RWPE1 (cell line): ENCODE results near the gene HES5.

Experiments used
- CTCF ChIA-PET: fragments of 350-600 bp; sonication (Branson Sonifier 250); formaldehyde crosslinking; extraction: SDS; loops from one replicate; lab custom pipeline; 2021; lab: Yijun Ruan, JAX
- POLR2A ChIA-PET: fragments of 400-600 bp; formaldehyde crosslinking; extraction: SDS; loops from one replicate; lab custom pipeline; 2020; ENCODE audit warnings: antibody characterized with exemption; ENCODE audit not compliant: low non-redundant PET; lab: Yijun Ruan, JAX
- DNase-seq: peaks from one replicate; pipeline ENCODE4 v3.0.0; 2012; ENCODE audit warnings: low spot score
- H3K27ac ChIP-seq: fragments of 450-650 bp; 2 replicates; pipeline ENCODE4 v1.5.1; 2017
- TF ChIP-seq, protein P1 (sequence below): fragments of 450-650 bp; conservative IDR thresholded peaks from 2 replicates; pipeline ENCODE4 v1.5.1; 2017; ENCODE audit warnings: low read depth, mild to moderate bottlenecking

Gene HES5

DNA sequence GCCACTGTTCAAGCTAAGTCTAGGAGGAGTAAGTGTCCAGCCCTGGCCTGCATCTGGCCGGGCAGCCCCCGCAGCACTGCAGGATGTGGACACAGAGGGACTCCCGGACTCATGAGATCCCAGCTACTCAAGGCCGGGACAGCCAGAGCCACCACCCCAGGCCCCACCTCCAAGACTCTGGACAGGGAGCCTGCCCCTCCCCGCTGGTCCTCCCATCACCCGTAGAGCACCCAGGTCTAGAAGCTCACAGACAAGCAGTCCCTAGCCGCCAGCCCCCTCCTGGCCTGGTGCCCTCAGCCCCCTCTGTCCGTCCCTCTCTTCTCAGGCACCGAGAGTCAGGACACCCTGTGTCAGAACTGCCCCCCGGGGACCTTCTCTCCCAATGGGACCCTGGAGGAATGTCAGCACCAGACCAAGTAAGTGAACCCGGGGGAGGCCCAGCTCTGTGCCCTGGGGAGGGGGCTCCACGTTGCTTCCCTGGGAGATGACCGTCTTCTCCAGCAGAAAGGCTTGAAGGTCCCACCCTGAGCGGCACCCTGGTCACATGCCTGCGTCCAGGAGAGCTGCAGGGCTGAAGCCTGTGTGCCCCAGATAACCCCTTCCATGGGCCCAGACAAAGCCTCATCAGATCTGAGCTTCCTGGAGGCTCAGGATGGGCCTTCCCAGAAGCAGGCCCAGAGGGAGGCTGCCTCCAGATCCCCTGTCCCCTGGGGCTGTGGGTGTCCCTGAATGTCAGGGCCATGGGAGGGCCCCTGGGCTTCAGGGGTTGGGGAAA, 30.4 kb upstream of the HES5 start:
- POLR2A ChIA-PET = interaction anchor here (1.3 kb wide), 1 partner anchor 25 kb away, joined by 3 read pairs; the partner anchor contains the start of gene PRXL2B
- TF ChIP-seq, protein P1, sequence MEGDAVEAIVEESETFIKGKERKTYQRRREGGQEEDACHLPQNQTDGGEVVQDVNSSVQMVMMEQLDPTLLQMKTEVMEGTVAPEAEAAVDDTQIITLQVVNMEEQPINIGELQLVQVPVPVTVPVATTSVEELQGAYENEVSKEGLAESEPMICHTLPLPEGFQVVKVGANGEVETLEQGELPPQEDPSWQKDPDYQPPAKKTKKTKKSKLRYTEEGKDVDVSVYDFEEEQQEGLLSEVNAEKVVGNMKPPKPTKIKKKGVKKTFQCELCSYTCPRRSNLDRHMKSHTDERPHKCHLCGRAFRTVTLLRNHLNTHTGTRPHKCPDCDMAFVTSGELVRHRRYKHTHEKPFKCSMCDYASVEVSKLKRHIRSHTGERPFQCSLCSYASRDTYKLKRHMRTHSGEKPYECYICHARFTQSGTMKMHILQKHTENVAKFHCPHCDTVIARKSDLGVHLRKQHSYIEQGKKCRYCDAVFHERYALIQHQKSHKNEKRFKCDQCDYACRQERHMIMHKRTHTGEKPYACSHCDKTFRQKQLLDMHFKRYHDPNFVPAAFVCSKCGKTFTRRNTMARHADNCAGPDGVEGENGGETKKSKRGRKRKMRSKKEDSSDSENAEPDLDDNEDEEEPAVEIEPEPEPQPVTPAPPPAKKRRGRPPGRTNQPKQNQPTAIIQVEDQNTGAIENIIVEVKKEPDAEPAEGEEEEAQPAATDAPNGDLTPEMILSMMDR = no peak
- peak overlapping the region; percentile 14; the same call in 1 of the 2 replicates for H3K27ac ChIP-seq
- CTCF ChIA-PET = interaction anchor here (0.6 to 1.1 kb wide), 2 partner anchors 25 to 53 kb away, joined by 3 to 4 read pairs; no protein-coding TSS in a partner anchor
- no peak for DNase-seq

DNA sequence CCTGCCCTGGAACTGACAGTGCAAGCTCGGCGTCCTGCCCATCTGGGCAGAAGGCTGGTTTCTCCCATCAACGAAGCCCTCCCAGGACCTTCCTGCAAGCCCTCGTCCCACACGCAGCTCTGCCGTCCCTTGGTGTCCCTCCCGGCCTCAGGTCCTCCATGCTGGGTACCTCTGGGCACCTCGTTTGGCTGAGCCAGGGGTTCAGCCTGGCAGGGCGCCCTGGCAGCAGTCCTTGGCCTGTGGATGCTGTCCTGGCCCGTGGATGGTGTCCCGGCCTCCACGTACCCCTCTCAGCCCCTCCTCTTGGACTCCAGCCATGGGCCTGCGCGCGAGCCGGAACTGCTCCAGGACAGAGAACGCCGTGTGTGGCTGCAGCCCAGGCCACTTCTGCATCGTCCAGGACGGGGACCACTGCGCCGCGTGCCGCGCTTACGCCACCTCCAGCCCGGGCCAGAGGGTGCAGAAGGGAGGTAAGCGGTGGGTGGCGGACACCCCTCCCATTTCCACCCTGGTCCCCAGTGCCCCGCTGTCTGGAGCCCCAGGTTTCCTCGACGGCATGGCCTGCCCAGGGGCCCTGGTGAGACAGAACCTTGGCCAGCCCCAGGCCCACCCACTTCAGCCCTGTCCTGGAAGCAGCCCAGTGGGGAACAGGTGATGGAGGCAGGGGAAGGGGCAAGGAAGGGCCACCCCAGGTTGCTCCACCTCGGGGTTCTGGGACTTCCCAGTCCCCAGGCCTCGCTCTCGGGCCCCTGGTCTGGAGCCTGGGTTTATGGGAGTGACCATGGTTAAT, 29.6 kb upstream of the HES5 start:
- H3K27ac ChIP-seq = no peak overlapping the region
- CTCF ChIA-PET = no interaction called here
- DNase-seq = no peak
- POLR2A ChIA-PET = no interaction called here
- TF ChIP-seq, protein P1 = no peak

DNA sequence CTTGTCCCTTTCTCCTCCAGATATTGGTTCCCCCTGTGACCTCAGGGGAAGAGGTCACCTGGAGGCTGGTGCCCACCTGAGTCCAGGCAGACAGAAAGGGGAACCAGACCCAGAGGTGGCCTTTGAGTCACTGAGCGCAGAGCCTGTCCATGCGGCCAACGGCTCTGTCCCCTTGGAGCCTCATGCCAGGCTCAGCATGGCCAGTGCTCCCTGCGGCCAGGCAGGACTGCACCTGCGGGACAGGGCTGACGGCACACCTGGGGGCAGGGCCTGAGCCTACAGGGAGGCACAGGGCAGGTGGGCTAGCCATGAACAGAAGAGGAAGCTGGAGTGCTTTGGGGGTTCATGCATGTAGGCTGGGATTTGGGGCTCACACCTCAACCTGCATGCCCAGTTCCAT, 28.8 kb upstream of the HES5 start:
- TF ChIP-seq, protein P1 = no peak
- no peak for DNase-seq
- H3K27ac ChIP-seq = no peak overlapping the region
- ChIA-PET POLR2A (interaction anchor here (0.6 kb wide), 1 partner anchor 369 kb away, joined by 3 read pairs; no protein-coding TSS in a partner anchor), CTCF (no interaction called here)

DNA sequence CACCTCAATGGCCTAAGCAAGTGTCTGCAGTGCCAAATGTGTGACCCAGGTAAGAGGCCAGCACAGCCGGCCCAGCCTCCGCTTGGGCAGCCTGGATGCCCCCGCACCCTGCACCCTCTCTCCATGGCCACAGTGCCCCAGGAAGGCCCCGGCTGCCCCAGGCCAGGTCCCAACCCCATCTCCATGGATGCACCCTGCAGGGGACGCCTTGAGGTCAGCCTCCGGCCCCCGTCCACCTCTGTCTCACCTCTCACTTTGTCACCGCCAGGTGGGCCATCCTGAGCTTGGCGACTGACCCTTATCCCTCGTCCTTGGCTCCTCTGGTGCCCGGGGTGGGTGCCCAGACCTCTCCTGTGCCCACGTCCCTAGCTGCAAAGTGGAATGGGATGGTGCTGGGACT, 28.4 kb upstream of the HES5 start:
- POLR2A ChIA-PET = interaction anchor here (0.6 kb wide), 1 partner anchor 369 kb away, joined by 3 read pairs; no protein-coding TSS in a partner anchor
- H3K27ac ChIP-seq = no peak overlapping the region
- TF ChIP-seq, protein P1 = no peak

DNA sequence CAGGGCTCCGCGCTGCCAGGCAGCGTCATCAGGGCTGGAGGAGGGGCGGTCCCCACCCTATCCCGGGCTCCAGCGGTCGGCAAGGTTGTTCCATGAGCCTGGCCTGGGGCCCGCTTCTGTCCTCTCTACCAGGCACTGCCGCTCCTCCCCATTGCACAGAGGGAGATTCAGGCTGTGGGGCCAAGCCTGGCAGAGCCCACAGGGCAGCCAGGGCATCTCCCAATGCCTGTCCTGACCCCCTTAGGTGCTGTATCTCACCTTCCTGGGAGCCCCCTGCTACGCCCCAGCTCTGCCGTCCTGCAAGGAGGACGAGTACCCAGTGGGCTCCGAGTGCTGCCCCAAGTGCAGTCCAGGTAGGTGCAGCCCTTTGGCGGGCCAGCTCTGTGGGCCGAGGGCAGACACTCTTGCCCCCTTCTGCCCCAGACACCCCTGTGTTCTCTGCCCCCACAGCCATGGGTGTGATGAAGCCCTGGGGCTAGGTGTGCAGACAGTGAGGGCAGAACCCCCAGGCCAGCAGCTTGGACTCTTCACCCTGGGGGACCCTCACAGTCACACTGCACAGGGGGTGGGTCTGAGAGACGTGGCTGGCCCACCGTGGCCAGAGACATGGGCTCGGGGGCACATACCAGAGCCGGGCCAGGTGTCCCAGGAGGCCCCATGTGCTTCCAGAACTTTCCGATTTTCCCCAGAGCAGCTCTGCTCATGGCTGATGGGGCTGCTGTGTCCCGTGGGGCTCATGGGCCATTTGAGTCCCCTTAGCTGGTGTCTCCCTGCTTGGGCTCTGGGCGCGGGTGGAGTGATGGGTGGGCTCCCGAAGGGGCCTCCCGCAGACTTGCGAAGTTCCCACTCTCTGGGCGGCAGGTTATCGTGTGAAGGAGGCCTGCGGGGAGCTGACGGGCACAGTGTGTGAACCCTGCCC, 27.7 kb upstream of the HES5 start:
- H3K27ac ChIP-seq = peak overlapping the region; percentile 85
- CTCF ChIA-PET = interaction anchor here (0.6 kb wide), 1 partner anchor 205 kb away, joined by 3 read pairs; no protein-coding TSS in a partner anchor
- no peak for DNase-seq
- TF ChIP-seq, protein P1 = no peak
- POLR2A ChIA-PET = interaction anchor here (0.6 kb wide), 1 partner anchor 368 kb away, joined by 3 read pairs; no protein-coding TSS in a partner anchor

More for the DNA sequence above, 28.4 kb upstream of the HES5 start:
- CTCF ChIA-PET = no interaction called here
- DNase-seq = no peak
